PFSK-1 (cell line): Measurements from ENCODE around the gene GEMIN4. TPM values are rescaled to one million over a fixed set of nuclear protein-coding genes. Genes with fewer than 3 reads are reported as not detected.

Experiments
- FOXP2 ChIP-seq: optimal IDR thresholded peaks from 2 replicates; pipeline ENCODE3; 2011; ENCODE audit warnings: borderline replicate concordance, control low read depth, inconsistent platforms; ENCODE audit not compliant: insufficient read depth; ENCODE audit errors: extremely low read length, extremely low read depth
- POLR2AphosphoS5 ChIP-seq: IDR thresholded peaks from 2 replicates; pipeline ENCODE4 v1.6.1; 2012; ENCODE audit warnings: low read depth, mild to moderate bottlenecking, control low read depth, low read length, moderate library complexity
- SIN3A ChIP-seq: IDR thresholded peaks from 2 replicates; pipeline ENCODE4 v1.6.1; 2012; ENCODE audit warnings: mild to moderate bottlenecking, low read length, moderate library complexity, borderline replicate concordance; ENCODE audit not compliant: insufficient read depth
- TAF1 ChIP-seq: IDR thresholded peaks from 2 replicates; pipeline ENCODE4 v1.6.1; 2012; ENCODE audit warnings: low read length, control low read depth, borderline replicate concordance; ENCODE audit not compliant: insufficient read depth
- polyA plus RNA-seq: library from polyadenylated mRNA; unstranded; fragments of >200 nt; gene quantifications from one replicate; pipeline ENCODE4 v1.2.1, GENCODE V29; 2012; ENCODE audit warnings: low read depth, missing spikeins; ENCODE audit not compliant: insufficient read length
- TF ChIP-seq, protein P1 (sequence below), 2 experiments: IDR thresholded peaks; 2 replicates each; pipeline versions ENCODE4 v1.6.1 to v1.8.0; 2011 to 2012; ENCODE audit warnings: low read depth in 2 of 2, low read length in 2 of 2, control low read depth in 1 of 2, inconsistent platforms in 1 of 2, mild to moderate bottlenecking in 1 of 2, moderate library complexity in 1 of 2; ENCODE audit not compliant: insufficient read depth in 1 of 2

The GEMIN4 gene
- 36.2 TPM for polyA plus RNA-seq

GRCh38 chr17:752002-752619 is at the start of gene GEMIN4:
Gene GEMIN4 (minus strand): TSS chr17:752264. CDS start chr17:752142, 122 bp downstream.
- TF ChIP-seq, protein P1, sequence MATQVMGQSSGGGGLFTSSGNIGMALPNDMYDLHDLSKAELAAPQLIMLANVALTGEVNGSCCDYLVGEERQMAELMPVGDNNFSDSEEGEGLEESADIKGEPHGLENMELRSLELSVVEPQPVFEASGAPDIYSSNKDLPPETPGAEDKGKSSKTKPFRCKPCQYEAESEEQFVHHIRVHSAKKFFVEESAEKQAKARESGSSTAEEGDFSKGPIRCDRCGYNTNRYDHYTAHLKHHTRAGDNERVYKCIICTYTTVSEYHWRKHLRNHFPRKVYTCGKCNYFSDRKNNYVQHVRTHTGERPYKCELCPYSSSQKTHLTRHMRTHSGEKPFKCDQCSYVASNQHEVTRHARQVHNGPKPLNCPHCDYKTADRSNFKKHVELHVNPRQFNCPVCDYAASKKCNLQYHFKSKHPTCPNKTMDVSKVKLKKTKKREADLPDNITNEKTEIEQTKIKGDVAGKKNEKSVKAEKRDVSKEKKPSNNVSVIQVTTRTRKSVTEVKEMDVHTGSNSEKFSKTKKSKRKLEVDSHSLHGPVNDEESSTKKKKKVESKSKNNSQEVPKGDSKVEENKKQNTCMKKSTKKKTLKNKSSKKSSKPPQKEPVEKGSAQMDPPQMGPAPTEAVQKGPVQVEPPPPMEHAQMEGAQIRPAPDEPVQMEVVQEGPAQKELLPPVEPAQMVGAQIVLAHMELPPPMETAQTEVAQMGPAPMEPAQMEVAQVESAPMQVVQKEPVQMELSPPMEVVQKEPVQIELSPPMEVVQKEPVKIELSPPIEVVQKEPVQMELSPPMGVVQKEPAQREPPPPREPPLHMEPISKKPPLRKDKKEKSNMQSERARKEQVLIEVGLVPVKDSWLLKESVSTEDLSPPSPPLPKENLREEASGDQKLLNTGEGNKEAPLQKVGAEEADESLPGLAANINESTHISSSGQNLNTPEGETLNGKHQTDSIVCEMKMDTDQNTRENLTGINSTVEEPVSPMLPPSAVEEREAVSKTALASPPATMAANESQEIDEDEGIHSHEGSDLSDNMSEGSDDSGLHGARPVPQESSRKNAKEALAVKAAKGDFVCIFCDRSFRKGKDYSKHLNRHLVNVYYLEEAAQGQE (IDR thresholded peaks at IDR 0.05; ENCODE audit: insufficient read depth in 1 of 2, low read depth in 2 of 2, low read length in 2 of 2), result 0 out of 4 replicates have a peak, but pooled peaks of 1 of the 2 experiments have one; percentile 30
- TF ChIP-seq TAF1 (0 out of 2 replicates have a peak, but pooled peaks have one; percentile 73), POLR2AphosphoS5 (peak; percentile 80), FOXP2 (peak; percentile 95), SIN3A (no peak)

- TF ChIP-seq SIN3A (no peak), TAF1 (no peak), FOXP2 (no peak), POLR2AphosphoS5 (no peak)
- TF ChIP-seq, protein P1 (IDR thresholded peaks at IDR 0.05; ENCODE audit: insufficient read depth in 1 of 2, low read depth in 2 of 2, low read length in 2 of 2), result no peak
Measured at GRCh38 chr17:801660-802059, 49.6 kb upstream of the GEMIN4 start.

DNA sequence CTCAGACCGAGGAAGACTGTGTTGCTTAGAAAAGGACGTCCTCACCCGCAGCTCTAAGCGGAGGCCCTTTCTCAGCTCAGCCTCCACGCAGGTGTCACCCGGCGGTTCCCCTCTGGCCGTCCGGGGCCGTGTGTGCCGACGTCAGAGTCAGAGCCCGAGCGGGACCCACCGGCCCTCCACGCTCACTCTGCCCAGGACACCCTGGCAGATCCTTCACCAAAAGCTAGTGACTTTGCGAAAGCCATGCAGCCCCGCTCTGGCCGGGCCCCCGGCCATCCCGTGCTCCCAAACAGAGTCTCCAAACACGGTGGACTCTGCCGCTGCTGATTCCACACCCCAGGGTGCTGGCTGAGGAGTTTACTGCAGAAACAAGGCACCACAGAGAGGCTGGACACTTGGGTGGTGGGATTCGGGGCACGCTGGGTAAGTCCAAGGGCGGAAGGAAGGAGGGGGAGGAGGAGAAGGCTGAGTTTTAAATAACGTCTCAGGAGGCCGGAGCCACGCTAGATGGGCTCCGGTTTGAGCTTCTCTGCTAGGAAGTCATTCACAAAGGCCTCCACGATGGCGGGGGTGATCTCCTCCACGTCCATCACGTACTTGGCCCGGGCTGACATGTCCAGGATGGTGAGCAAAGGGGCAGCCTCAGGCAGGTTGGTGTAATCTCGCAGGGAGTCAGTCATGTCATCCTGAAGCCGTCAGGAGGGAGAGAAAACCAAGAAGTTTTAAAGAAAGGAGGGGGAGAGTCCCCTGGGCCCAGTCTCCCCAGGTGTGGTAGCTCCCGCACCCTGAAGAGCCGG is 48.6 kb upstream of the GEMIN4 start:
- TF ChIP-seq TAF1, result no peak
- TF ChIP-seq FOXP2, result no peak

GRCh38 chr17:799261-799660 is 47.2 kb upstream of the GEMIN4 start:
- TF ChIP-seq TAF1 (no peak), SIN3A (no peak), FOXP2 (no peak), POLR2AphosphoS5 (no peak)
- TF ChIP-seq, protein P1 (IDR thresholded peaks at IDR 0.05; ENCODE audit: insufficient read depth in 1 of 2, low read depth in 2 of 2, low read length in 2 of 2), result no peak

DNA sequence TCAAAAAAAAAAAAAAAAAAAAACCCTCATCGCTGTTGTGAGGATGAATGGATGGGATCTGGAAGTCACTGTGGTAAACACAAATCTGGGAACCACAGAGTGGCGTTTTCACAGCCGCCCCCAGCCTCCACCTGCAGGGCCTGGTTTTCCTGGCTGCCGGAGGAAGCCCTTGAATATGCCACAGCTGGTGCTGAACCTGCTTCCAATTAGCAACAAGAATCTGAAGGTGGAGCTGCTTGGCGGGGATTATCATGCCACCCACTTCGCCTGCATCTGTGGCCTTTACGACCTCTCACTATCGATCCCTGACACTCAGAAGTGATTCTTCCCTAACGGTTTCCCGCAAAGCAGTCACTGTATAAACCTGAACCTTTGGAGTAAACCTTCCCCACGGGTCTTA is 46.2 kb upstream of the GEMIN4 start:
- TF ChIP-seq TAF1, result no peak
- TF ChIP-seq, protein P1 (IDR thresholded peaks at IDR 0.05; ENCODE audit: insufficient read depth in 1 of 2, low read depth in 2 of 2, low read length in 2 of 2), result no peak
- no peak for TF ChIP-seq FOXP2
- TF ChIP-seq POLR2AphosphoS5, result no peak
- TF ChIP-seq SIN3A, result no peak
